HEK293 (cell line): ENCODE data around the gene LRRC7.
"Not testable (repeated sequence)": the region's sequence is repeated elsewhere in the genome, so short reads cannot be mapped to it uniquely, and the experiment has no call there.

ENCODE experiments used
- CTCF ChIA-PET: fragments of 350-600 bp; formaldehyde crosslinking; extraction: SDS; loops from one replicate; lab custom pipeline; 2021; ENCODE audit warnings: antibody characterized with exemption; lab: Yijun Ruan, JAX
- POLR2A ChIA-PET: fragments of 300-600 bp; formaldehyde crosslinking; extraction: SDS; loops from one replicate; lab custom pipeline; 2020; ENCODE audit warnings: antibody characterized with exemption, inconsistent platforms; lab: Yijun Ruan, JAX
- H3K27ac ChIP-seq: fragments of 200-500 bp; sonication (Bioruptor generic); 2 replicates; pipeline ENCODE4 v1.5.1; 2014; ENCODE audit warnings: low read depth, low read length, control low read depth, inconsistent platforms; ENCODE audit errors: extremely low read depth
- H3K36me3 ChIP-seq, 2 experiments: fragments of 200-500 bp in 1 of 2; sonication (Bioruptor generic) in 1 of 2; 1 replicate in 1 of 2; 2 replicates in 1 of 2; pipeline ENCODE4 v1.5.1; 2014 to 2017; ENCODE audit warnings: inconsistent platforms in 2 of 2, low read length in 2 of 2; ENCODE audit not compliant: control insufficient read depth in 2 of 2, insufficient read depth in 1 of 2
- H3K4me1 ChIP-seq: fragments of 200-500 bp; sonication (Bioruptor generic); 2 replicates; pipeline ENCODE4 v1.5.1; 2014; ENCODE audit warnings: mild to moderate bottlenecking, low read length, inconsistent platforms; ENCODE audit not compliant: control insufficient read depth, insufficient read depth
- H3K4me3 ChIP-seq: 2 replicates; pipeline ENCODE4 v1.5.1; 2011; ENCODE audit warnings: low read depth, mild to moderate bottlenecking, control low read depth, low read length, moderate library complexity
- H3K9me3 ChIP-seq: fragments of 200-500 bp; sonication (Bioruptor generic); 2 replicates; pipeline ENCODE4 v1.5.1; 2014; ENCODE audit warnings: low read depth, low read length, inconsistent platforms; ENCODE audit not compliant: control insufficient read depth, insufficient read depth
- BCL11B ChIP-seq: fragments of 450-650 bp; formaldehyde crosslinking; IDR thresholded peaks from 2 replicates; pipeline ENCODE4 v1.5.1; 2016; ENCODE audit warnings: low read depth, missing biosample characterization, missing genetic modification characterization
- HOXA7 ChIP-seq: sonication (generic); formaldehyde crosslinking; IDR thresholded peaks from 2 replicates; pipeline ENCODE4 v1.8.1; 2022; ENCODE audit warnings: missing genetic modification reagents, borderline replicate concordance
- SP2 ChIP-seq: fragments of 450-650 bp; formaldehyde crosslinking; IDR thresholded peaks from 2 replicates; pipeline ENCODE4 v1.5.1; 2016; ENCODE audit warnings: missing biosample characterization, missing genetic modification characterization
- YY1 ChIP-seq: fragments of 450-650 bp; formaldehyde crosslinking; IDR thresholded peaks from 2 replicates; pipeline ENCODE4 v1.5.1; 2018; ENCODE audit warnings: missing biosample characterization, missing genetic modification characterization
- ZBTB11 ChIP-seq: fragments of 450-650 bp; formaldehyde crosslinking; conservative IDR thresholded peaks from 2 replicates; pipeline ENCODE4 v1.5.1; 2016; ENCODE audit warnings: low read depth, missing biosample characterization, missing genetic modification characterization
- ZFP41 ChIP-seq: fragments of 450-650 bp; formaldehyde crosslinking; IDR thresholded peaks from 2 replicates; pipeline ENCODE4 v1.5.1; 2016; ENCODE audit warnings: missing biosample characterization, missing genetic modification characterization, borderline replicate concordance
- ZNF157 ChIP-seq: fragments of 450-650 bp; formaldehyde crosslinking; IDR thresholded peaks from 2 replicates; pipeline ENCODE4 v1.5.1; 2016; ENCODE audit warnings: missing biosample characterization, missing genetic modification characterization
- ZNF18 ChIP-seq: fragments of 450-650 bp; formaldehyde crosslinking; IDR thresholded peaks from 2 replicates; pipeline ENCODE4 v1.5.1; 2016; ENCODE audit warnings: missing biosample characterization, missing genetic modification characterization
- ZNF184 ChIP-seq: fragments of 450-650 bp; IDR thresholded peaks from 2 replicates; pipeline ENCODE4 v1.5.1; 2018; ENCODE audit warnings: missing biosample characterization, mild to moderate bottlenecking, missing genetic modification characterization
- ZNF19 ChIP-seq: fragments of 450-650 bp; formaldehyde crosslinking; IDR thresholded peaks from 2 replicates; pipeline ENCODE4; 2016; ENCODE audit warnings: missing biosample characterization, missing genetic modification characterization, low read depth
- ZNF211 ChIP-seq: fragments of 450-650 bp; formaldehyde crosslinking; IDR thresholded peaks from 2 replicates; pipeline ENCODE4 v1.5.1; 2016; ENCODE audit warnings: low read depth, missing biosample characterization, missing genetic modification characterization
- ZNF302 ChIP-seq: fragments of 450-650 bp; formaldehyde crosslinking; IDR thresholded peaks from 2 replicates; pipeline ENCODE4 v1.5.1; 2016; ENCODE audit warnings: missing biosample characterization, missing genetic modification characterization, low read depth
- ZNF830 ChIP-seq: fragments of 450-650 bp; IDR thresholded peaks from 2 replicates; pipeline ENCODE4 v1.5.0; 2018; ENCODE audit warnings: missing biosample characterization, missing genetic modification characterization, low read depth, mild to moderate bottlenecking, moderate library complexity
- ZSCAN5A ChIP-seq: fragments of 450-650 bp; formaldehyde crosslinking; IDR thresholded peaks from 2 replicates; pipeline ENCODE4 v1.5.1; 2016; ENCODE audit warnings: missing biosample characterization, missing genetic modification characterization

LRRC7 gene

GRCh38 chr1:69878338-69878737 is 310.6 kb downstream of the LRRC7 start (continued):
- no peak for TF ChIP-seq ZBTB11 (tag by site-specific recombination)

- POLR2A ChIA-PET: not testable (repeated sequence)
Measured at GRCh38 chr1:69888016-69888415, 320.3 kb downstream of the LRRC7 start.

GRCh38 chr1:69888657-69889056 is 320.9 kb downstream of the LRRC7 start:
- H3K4me1 ChIP-seq: no peaks in the 10 kb centered on the region
- POLR2A ChIA-PET: no interaction called here

More at GRCh38 chr1:69888016-69888415, 320.3 kb downstream of the LRRC7 start:
- CTCF ChIA-PET, H3K36me3 ChIP-seq, H3K27ac ChIP-seq, H3K4me3 ChIP-seq, H3K4me1 ChIP-seq, H3K9me3 ChIP-seq: not testable (repeated sequence)

GRCh38 chr1:69898403-69898947 is 330.8 kb downstream of the LRRC7 start:
- CTCF ChIA-PET: no interaction called here

More at GRCh38 chr1:69888657-69889056, 320.9 kb downstream of the LRRC7 start:
- no peaks in the 10 kb centered on the region for H3K36me3 ChIP-seq
- no peaks in the 10 kb centered on the region for H3K9me3 ChIP-seq
- H3K4me3 ChIP-seq: no peak overlapping the region
- CTCF ChIA-PET: no interaction called here
- H3K27ac ChIP-seq: no peak overlapping the region
- no peak for TF ChIP-seq ZFP41 (tag by site-specific recombination)
- TF ChIP-seq, all 188 proteins: peak for 0

More at GRCh38 chr1:69898403-69898947, 330.8 kb downstream of the LRRC7 start:
- H3K4me3 ChIP-seq: no peak overlapping the region
- no peaks in the 10 kb centered on the region for H3K9me3 ChIP-seq
- no peaks in the 10 kb centered on the region for H3K4me1 ChIP-seq
- POLR2A ChIA-PET: no interaction called here
- TF ChIP-seq ZNF18 (no peak), ZNF184 (tag by site-specific recombination) (no peak), ZNF302 (no peak), ZSCAN5A (tag by site-specific recombination) (no peak), BCL11B (no peak), YY1 (tag by site-specific recombination) (no peak), ZNF830 (tag by site-specific recombination) (no peak), ZNF157 (no peak), SP2 (tag by site-specific recombination) (no peak), ZNF211 (tag by site-specific recombination) (no peak), ZNF19 (tag by site-specific recombination) (no peak), HOXA7 (CRISPR knock-in tag) (no peak)
- TF ChIP-seq, all 188 proteins: peak for 0
- no peak overlapping the region for H3K27ac ChIP-seq
- H3K36me3 ChIP-seq: no peaks in the 10 kb centered on the region
